Ishikawa (cell line): ENCODE results near the gene KRTAP10-4.

ENCODE experiments used
- CEBPB ChIP-seq: IDR thresholded peaks from 2 replicates; pipeline ENCODE4 v1.6.1; 2012
- EP300 ChIP-seq: IDR thresholded peaks from 2 replicates; pipeline ENCODE4 v1.6.1; 2012; ENCODE audit warnings: borderline replicate concordance
- MAX ChIP-seq: IDR thresholded peaks from 2 replicates; pipeline ENCODE4 v1.6.1; 2012
- NFIC ChIP-seq: IDR thresholded peaks from 2 replicates; pipeline ENCODE4 v1.6.1; 2012
- RAD21 ChIP-seq: IDR thresholded peaks from 2 replicates; pipeline ENCODE4 v1.6.1; 2012; ENCODE audit warnings: low read depth
- REST ChIP-seq: IDR thresholded peaks from 2 replicates; pipeline ENCODE4 v1.6.1; 2012; ENCODE audit warnings: low read depth, mild to moderate bottlenecking
- TAF1 ChIP-seq: IDR thresholded peaks from 2 replicates; pipeline ENCODE4 v1.6.1; 2012; ENCODE audit warnings: low read depth, mild to moderate bottlenecking
- TEAD4 ChIP-seq: IDR thresholded peaks from 2 replicates; pipeline ENCODE4 v1.6.1; 2012
- YY1 ChIP-seq: IDR thresholded peaks from 2 replicates; pipeline ENCODE4 v1.6.1; 2012; ENCODE audit warnings: low read depth

- no peak for TF ChIP-seq TAF1
- no peak for TF ChIP-seq MAX
- no peak for TF ChIP-seq EP300
- TF ChIP-seq CEBPB: no peak
- no peak for TF ChIP-seq TEAD4
- TF ChIP-seq REST: no peak
- no peak for TF ChIP-seq RAD21
- TF ChIP-seq YY1: no peak
- no peak for TF ChIP-seq NFIC
These were observed 16.8 kb downstream of the KRTAP10-4 start for GRCh38 chr21:44590311-44590721.
